ENCODE measurements around the gene PSMB3. TPM values are rescaled to one million over a fixed set of nuclear protein-coding genes. Genes with fewer than 3 reads are reported as not detected.

PSMB3 gene
- total and polyA plus RNA-seq, 9 of the 15 experiments (the other 6 are each of a cell fraction or from before 2014, with no cell fraction given), result 460 to 2,775 (median 574) TPM

DNA sequence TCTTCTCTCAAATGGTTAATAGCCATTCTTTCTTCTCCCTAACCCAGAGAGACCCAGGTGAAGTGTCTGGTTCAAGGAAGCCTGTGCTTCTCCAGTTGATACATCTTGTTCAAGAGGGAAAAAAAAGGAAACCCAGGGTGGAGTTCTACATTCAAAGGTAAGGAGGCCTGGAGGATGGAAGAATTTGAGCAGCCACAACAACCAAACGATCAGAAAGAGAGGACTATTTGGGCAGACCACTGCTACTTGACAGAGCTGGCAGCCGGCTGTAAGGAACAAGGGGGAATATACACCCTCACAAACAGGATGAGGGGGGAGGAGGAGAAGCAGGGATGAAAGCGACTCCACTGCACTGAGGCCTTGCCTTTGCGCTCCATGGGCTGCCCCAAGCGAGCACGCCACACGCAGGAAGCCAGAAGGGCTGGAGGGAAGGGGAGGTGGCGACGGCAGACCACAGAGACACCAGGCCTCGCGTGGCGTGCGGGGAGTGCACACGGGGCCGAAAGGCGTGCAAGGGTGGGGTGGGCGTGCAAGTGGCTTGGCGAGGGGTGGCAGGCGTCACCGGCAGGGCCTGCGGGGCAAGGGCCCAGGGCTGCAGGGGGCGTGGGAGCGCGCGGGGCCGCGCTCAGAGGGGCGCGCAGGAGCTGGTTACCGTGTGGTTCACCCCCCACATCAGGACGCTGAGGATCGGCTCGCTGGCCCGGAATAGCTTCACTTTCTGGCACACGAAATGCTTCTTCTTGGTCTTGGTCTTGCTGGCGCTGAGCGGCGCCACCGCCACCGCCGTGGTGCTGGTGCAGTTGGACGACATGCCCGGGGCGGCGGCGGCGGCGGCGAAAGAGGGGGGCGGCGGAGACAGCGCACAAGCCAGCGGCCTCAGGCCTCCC, 46.3 kb downstream of the PSMB3 start (continued):
- TF ChIP-seq REST (IDR thresholded peaks at IDR 0.05; ENCODE audit: borderline replicate concordance) (no peak), REST (CRISPR knock-in tag; IDR thresholded peaks at IDR 0.05; ENCODE audit: low read depth) (no peak), ZNF584 (CRISPR knock-in tag; IDR thresholded peaks at IDR 0.05; ENCODE audit: low read depth) (no peak), HMG20B (CRISPR knock-in tag; IDR thresholded peaks at IDR 0.05) (no peak), TRIM25 (IDR thresholded peaks at IDR 0.05; ENCODE audit: borderline replicate concordance) (no peak)
- TF ChIP-seq, protein P1, sequence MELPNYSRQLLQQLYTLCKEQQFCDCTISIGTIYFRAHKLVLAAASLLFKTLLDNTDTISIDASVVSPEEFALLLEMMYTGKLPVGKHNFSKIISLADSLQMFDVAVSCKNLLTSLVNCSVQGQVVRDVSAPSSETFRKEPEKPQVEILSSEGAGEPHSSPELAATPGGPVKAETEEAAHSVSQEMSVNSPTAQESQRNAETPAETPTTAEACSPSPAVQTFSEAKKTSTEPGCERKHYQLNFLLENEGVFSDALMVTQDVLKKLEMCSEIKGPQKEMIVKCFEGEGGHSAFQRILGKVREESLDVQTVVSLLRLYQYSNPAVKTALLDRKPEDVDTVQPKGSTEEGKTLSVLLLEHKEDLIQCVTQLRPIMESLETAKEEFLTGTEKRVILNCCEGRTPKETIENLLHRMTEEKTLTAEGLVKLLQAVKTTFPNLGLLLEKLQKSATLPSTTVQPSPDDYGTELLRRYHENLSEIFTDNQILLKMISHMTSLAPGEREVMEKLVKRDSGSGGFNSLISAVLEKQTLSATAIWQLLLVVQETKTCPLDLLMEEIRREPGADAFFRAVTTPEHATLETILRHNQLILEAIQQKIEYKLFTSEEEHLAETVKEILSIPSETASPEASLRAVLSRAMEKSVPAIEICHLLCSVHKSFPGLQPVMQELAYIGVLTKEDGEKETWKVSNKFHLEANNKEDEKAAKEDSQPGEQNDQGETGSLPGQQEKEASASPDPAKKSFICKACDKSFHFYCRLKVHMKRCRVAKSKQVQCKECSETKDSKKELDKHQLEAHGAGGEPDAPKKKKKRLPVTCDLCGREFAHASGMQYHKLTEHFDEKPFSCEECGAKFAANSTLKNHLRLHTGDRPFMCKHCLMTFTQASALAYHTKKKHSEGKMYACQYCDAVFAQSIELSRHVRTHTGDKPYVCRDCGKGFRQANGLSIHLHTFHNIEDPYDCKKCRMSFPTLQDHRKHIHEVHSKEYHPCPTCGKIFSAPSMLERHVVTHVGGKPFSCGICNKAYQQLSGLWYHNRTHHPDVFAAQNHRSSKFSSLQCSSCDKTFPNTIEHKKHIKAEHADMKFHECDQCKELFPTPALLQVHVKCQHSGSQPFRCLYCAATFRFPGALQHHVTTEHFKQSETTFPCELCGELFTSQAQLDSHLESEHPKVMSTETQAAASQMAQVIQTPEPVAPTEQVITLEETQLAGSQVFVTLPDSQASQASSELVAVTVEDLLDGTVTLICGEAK (IDR thresholded peaks at IDR 0.05), result peak; percentile 48; the same call in 1 of the 2 replicates
- TF ChIP-seq, protein P1 (CRISPR knock-in tag; IDR thresholded peaks at IDR 0.05), result no peak

All from K562 (cell line).